Activated CD8-positive, alpha-beta memory T cell treated with anti-CD3 and anti-CD28 coated beads for 4 hours (primary cell): ENCODE data around the gene PCCA.
A peak's percentile ranks its signal among the peaks of the same experiment; 100 is the strongest.
"Not testable (repeated sequence)": the region's sequence is repeated elsewhere in the genome, so short reads cannot be mapped to it uniquely, and the experiment has no call there.

Experiments
- DNase-seq, 2 donors: peaks; one replicate each; pipeline ENCODE4 v3.0.0-alpha.2; 2020; ENCODE audit warnings: low read depth in 2 of 2

The PCCA gene, protein sequence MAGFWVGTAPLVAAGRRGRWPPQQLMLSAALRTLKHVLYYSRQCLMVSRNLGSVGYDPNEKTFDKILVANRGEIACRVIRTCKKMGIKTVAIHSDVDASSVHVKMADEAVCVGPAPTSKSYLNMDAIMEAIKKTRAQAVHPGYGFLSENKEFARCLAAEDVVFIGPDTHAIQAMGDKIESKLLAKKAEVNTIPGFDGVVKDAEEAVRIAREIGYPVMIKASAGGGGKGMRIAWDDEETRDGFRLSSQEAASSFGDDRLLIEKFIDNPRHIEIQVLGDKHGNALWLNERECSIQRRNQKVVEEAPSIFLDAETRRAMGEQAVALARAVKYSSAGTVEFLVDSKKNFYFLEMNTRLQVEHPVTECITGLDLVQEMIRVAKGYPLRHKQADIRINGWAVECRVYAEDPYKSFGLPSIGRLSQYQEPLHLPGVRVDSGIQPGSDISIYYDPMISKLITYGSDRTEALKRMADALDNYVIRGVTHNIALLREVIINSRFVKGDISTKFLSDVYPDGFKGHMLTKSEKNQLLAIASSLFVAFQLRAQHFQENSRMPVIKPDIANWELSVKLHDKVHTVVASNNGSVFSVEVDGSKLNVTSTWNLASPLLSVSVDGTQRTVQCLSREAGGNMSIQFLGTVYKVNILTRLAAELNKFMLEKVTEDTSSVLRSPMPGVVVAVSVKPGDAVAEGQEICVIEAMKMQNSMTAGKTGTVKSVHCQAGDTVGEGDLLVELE

DNA sequence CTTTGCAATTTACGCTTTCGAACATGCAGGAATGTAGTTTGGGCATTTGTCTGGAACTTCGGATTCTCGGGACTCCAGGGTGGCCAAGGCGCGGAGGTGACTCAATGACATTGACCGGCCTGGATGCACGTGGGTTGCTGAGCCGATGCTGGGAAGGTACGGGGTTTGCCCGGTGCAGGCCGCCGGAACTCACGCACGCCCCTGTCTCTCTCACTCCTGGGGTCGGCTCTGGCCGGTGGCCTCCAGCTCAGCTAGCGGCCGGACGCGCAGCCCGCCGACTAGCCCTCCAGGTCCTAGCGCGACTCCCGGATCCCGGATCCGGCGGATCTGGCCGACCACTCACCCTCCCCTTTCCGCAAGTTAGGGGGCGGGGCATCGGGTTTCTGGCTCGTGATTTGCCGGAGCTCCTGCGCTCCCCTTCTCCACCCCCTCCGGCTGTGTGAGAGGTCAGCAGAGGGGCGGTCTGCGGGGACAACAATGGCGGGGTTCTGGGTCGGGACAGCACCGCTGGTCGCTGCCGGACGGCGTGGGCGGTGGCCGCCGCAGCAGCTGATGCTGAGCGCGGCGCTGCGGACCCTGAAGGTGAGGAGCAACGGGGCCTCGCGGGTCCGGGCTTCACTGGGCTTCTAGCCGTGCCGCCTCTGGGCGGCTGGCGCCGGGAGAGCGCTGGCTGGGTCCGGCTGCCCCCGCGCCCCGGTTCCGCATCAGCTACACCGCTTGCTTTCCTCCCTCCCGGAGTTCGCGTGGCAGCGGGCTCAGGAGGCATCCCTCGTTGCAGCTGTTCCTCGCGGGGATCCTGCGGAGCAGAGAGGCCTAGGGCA is at the start of gene PCCA:
Gene PCCA, plus strand, starts transcription at position 450 of the 821 bp plus-strand sequence. Its CDS starts 28 bp downstream, at position 478.
- peak; percentile 61 to 66 for DNase-seq

DNA sequence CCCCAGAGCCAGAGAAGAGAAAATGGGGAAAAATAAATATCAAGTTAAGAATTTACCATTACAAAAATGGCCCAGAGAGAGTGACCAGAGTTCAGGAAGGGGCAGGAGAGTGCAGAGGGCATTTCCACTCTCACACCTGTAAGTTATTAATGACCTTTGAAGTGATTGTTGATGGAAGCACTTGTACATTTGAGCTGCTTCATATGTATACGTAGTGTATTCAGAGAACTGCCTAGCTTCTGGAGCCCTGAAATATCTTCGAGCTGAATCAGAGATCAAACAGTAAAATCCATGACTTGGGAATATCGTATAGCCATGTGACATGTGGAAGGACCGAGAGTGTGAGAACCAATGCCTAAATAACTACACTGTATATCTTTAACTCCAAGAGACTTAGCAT is 49.2 kb upstream of the PCCA start:
- no peak for DNase-seq

- no peak for DNase-seq
Measured at GRCh38 chr13:100040196-100040595, 48.7 kb upstream of the PCCA start.

- no peak for DNase-seq
Measured at GRCh38 chr13:100044936-100045335, 44.0 kb upstream of the PCCA start.

DNA sequence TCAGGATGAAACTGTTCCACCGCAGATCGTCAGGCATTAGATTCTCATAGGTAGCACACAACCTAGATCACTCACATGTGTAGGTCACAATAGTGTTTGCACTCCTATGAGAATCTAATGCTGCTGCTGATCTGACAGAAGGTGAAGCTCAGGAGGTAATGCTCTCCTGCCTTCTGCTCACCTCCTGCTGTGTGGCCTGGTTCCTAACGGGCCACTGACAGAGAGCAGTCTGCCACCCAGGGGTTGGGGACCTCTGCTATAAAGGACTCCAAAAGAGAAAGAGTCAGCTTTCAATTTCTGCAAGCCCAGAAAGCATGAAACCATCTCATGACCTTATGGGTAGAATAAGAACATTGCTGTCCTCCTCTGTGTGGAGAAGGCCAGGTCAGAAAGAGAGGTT is 43.5 kb upstream of the PCCA start:
- DNase-seq: no peak

DNA sequence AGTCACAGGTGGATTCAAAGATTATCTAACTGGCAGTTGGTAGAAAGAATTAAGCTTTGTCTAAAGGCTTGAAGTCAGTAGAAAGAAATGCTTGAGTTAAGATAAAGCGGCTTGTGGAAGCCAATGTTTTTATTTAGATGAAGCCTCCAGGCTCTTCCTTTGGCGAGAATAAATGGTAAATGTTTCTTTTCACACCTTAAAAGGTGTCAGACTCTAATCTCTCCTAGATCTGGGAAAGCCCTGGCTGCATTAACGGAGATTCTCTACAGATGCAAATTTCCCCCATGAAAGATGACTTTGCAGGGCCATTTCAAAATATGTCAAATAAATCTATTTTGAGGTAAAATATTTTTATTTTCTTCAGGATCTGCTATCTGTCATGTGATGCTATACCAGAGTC is 37.8 kb upstream of the PCCA start:
- no peak for DNase-seq

GRCh38 chr13:100059827-100060226 is 29.1 kb upstream of the PCCA start:
- DNase-seq: no peak

- no peak for DNase-seq
Measured at GRCh38 chr13:100063333-100063732, 25.6 kb upstream of the PCCA start.

DNA sequence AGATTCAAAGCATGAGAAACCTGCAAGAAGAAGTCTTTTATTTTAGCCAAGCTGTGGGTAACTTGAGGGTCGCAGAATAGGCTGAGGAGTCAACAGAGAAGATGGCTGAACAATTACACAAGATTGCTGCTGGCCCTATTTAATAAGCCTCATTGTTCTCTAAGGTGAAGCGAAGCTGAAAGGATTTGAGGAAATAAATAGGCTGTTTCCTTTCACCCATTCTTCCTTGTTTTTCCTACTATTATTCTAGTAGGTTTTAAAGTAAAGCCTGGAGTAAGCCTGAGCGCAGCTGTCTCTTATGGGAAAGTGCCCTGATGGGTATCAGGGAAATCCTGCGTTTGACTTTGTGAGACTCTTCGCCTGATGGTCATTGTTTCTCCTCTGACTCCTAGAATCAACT is 25.0 kb upstream of the PCCA start:
- DNase-seq: no peak

DNA sequence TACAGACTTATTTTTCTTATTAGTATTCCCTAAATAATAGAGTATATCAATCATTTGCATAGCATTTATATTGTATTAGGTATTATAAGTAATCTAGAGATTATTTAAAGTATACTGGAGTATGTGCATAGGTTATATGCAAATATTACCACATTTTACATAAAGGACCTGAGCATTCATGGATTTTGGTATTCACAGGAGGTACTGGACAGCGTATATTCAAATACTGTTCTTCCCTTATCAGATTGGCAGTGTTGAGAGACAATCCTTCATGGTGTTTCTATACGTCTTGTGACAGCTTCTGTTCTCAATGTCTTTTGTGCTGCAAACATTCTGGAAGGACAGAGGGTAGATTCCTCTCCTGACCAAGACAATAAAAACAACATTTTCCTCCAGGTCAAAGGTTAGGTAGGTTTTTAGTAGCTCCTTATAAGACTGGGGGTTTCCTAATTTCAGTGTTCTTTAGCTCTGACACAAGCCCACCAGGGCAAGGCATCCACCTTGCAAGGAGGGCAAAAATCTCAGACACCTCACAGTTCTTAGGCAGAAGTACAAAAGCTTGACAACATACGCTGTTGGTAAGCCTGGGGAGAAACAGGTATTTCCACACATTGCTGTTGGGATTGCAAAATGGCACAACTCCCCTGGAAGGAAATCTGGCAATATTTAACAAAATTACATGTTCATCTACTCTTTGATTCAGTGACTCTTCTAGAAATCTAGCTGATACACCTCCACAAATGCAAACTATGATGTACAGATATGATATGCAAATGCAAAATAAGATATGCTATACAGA is 20.6 kb upstream of the PCCA start:
- DNase-seq: no peak

DNA sequence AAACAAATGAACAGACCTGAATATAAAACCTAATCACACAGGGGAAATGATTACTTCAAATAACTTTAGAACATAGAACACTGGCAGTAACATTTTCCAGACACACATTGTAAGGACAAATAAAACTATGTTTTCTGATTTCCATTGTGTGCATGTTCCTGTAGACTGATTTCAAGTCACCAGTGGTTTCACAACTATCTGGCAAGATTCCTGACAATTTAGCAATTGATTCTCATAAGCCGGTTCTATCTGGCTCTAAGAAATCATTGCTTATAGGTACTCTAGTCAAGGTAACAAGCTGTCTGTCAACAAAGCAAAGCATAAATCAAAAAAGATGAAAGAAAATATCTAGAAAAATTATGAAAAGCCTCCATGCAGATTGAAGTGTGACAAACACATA is 19.6 kb upstream of the PCCA start:
- DNase-seq: no peak

DNA sequence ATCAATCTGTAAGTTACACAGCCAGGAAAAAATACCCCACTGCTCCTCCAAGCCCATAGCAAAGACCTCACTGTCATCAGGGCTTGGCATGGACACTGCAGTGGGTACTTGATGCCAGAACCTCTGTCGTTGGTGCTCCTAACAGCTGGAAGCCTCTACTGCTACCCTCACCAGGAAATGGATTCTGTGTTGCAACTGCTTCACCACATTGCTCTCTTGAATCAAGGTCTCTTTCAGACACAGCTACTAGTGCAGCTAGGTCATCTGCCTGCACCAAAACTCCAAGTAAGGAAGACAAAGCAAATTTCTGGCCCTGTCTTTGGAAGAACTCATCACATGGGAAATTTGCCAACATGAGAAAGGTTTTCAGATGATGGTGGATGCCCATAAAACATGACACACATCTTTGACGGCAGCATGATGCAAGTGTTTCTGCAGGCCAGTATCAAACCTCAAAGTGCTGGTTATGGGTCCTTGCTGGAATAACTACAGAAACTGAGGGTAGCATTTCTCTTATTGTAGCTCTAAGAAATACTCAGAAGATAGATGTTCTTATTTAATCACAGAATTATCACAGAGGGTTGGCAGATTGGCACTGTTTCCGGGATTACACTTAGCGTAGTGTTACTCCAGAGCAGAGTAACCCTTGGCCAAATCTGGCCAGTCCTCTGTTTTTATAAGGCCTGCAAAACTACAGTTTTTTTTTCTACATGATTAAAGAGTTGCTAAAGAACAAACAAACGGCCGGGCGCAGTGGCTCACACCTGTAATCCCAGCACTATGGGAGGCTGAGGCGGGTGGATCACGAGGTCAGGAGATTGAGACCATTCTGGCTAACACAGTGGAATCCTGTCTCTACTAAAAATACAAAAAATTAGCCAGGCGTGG is 12.9 kb upstream of the PCCA start:
- no peak for DNase-seq

GRCh38 chr13:100079003-100079402 is 9.9 kb upstream of the PCCA start:
- DNase-seq: not testable (repeated sequence)

DNA sequence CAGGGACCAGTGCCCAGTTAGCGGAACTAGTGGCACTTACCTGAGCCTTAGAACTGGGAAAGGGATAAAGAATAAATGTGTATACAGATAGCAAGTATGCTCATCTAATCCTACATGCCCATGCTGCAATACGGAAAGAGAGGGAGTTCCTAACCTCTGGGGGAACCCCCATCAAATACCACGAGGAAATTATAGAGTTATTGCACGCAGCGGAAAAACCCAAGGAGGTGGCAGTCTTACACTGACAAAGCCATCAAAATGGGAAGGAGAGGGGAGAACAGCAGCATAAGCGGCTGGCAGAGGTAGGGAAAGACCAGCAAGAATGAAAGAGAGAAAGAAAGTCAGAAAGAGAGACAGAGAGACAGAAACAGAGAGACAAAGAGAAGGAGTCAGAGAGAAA is 5.5 kb upstream of the PCCA start:
- DNase-seq: not testable (repeated sequence)

DNA sequence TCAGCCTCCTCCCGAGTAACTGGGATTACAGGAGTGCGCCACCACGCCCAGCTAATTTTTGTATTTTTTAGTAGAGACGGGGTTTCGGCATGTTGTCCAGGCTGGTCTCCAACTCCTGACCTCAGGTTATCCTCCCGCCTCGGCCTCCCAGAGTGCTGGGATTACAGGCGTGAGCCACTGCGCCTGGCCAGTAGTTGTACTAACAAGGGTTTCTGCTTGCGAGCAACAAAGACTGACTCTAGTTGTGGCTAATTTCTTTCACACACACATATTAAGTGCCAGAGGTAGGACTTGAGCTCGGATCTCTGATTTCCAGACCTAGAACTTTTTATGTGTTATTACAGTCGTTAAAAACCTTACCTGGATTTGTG is 635 bp upstream of the PCCA start:
- no peak for DNase-seq

DNA sequence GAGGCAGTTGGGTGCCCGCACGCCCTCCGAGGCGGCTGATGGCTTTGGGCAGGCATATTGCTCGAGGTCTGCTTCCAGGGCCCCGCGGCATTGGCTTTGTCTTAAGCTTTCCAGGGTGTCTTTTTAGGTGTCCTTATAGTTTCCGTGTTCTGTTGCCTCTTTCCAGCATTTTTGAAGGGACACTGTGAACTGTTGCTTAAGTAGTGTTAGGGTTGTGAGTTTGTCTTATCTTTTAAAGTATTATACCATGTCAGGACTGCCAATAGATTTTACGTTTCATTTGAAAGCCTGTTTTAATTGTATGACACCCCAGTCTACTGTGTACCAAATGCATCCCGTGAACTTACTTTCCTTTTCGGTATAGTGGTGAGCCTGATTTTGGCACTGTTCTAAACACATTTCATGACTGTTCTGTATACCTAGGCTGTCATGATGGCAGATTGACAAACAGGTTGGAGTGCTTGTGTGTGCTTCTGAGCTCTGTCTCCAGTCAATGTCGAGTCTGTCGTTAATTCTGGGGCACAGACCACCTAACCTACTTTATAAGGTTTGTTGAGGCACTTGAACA is 656 bp downstream of the PCCA start:
- DNase-seq: no peak

GRCh38 chr13:100090861-100091260 is 2.0 kb downstream of the PCCA start:
- DNase-seq: no peak

GRCh38 chr13:100091391-100091790 is 2.5 kb downstream of the PCCA start:
- no peak for DNase-seq

DNA sequence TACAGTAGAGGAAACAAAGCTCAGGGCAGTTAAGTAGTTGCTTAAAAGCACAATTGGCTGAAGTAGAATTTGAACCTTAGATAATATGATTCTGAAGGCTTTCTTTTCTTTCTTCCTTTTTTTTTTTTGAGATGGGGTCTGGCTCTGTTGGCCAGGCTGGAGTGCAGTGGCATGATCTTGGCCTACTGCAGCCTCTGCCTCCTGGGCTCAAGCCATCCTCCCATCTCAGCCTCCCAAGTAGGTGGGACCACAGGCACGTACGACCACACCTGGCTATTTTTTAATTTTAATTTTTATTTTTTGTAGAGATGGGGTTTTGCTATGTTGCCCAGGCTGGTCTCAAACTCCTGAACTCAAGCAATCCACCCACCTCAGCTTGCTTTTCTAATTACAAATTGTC is 3.4 kb downstream of the PCCA start:
- DNase-seq: not testable (repeated sequence)

GRCh38 chr13:100095498-100095897 is 6.6 kb downstream of the PCCA start:
- DNase-seq: no peak
